IPS-18c (cell line): ENCODE results near the gene ATAD5.
"Not testable (repeated sequence)": the region's sequence is repeated elsewhere in the genome, so short reads cannot be mapped to it uniquely, and the experiment has no call there.

Source experiments
- H3K4me3 ChIP-seq: 2 replicates; pipeline ENCODE4 v1.7.0; 2013; ENCODE audit warnings: low read depth, mild to moderate bottlenecking, low read length, moderate library complexity; ENCODE audit not compliant: insufficient read depth
- H3K9me3 ChIP-seq: one replicate; pipeline ENCODE4 v1.6.1; 2013; ENCODE audit warnings: mild to moderate bottlenecking, low read length, moderate library complexity; ENCODE audit not compliant: control insufficient read depth, insufficient read depth

Gene ATAD5

GRCh38 chr17:30922235-30923030, 90.7 kb downstream of the ATAD5 start:
- peak overlapping the region; percentile 57 for H3K4me3 ChIP-seq
- no peaks in the 10 kb centered on the region for H3K9me3 ChIP-seq

- no peak overlapping the region for H3K4me3 ChIP-seq
- no peaks in the 10 kb centered on the region for H3K9me3 ChIP-seq
Measured at GRCh38 chr17:30924341-30924740, 92.6 kb downstream of the ATAD5 start.

- no peaks in the 10 kb centered on the region for H3K9me3 ChIP-seq
- no peak overlapping the region for H3K4me3 ChIP-seq
Measured at GRCh38 chr17:30926516-30926915, 94.8 kb downstream of the ATAD5 start.

- H3K9me3 ChIP-seq = no peaks in the 10 kb centered on the region
- H3K4me3 ChIP-seq = no peak overlapping the region
Measured at GRCh38 chr17:30927756-30928155, 96.0 kb downstream of the ATAD5 start.

- Histone ChIP-seq H3K4me3 (no peak overlapping the region), H3K9me3 (no peaks in the 10 kb centered on the region)
Measured at GRCh38 chr17:30928584-30928983, 96.8 kb downstream of the ATAD5 start.

- no peak overlapping the region for H3K4me3 ChIP-seq
Measured at GRCh38 chr17:30929081-30929633, 97.4 kb downstream of the ATAD5 start.

GRCh38 chr17:30929861-30930260, 98.1 kb downstream of the ATAD5 start:
- H3K4me3 ChIP-seq = not testable (repeated sequence)

More at GRCh38 chr17:30929081-30929633, 97.4 kb downstream of the ATAD5 start:
- no peaks in the 10 kb centered on the region for H3K9me3 ChIP-seq

GRCh38 chr17:30930495-30930894, 98.7 kb downstream of the ATAD5 start:
- Histone ChIP-seq H3K4me3 (no peak overlapping the region), H3K9me3 (no peaks in the 10 kb centered on the region)

More at GRCh38 chr17:30929861-30930260, 98.1 kb downstream of the ATAD5 start:
- H3K9me3 ChIP-seq = not testable (repeated sequence)

- H3K9me3 ChIP-seq, H3K4me3 ChIP-seq: not testable (repeated sequence)
Measured at GRCh38 chr17:30931582-30931981, 99.8 kb downstream of the ATAD5 start.

- no peak overlapping the region for H3K4me3 ChIP-seq
- H3K9me3 ChIP-seq = no peaks in the 10 kb centered on the region
Measured at GRCh38 chr17:30933966-30934365, 102.2 kb downstream of the ATAD5 start.

- H3K4me3 ChIP-seq = no peak overlapping the region
- H3K9me3 ChIP-seq = peaks cover 2% of the 10 kb centered on the region
Measured at GRCh38 chr17:30939051-30939689, 107.4 kb downstream of the ATAD5 start.

GRCh38 chr17:30942308-30943079, 110.7 kb downstream of the ATAD5 start:
- Histone ChIP-seq H3K9me3 (peaks cover 2% of the 10 kb centered on the region), H3K4me3 (no peak overlapping the region)
